K562 (cell line): ENCODE results near the gene ATP7B. TPM values are rescaled to one million over a fixed set of nuclear protein-coding genes. Genes with fewer than 3 reads are reported as not detected.

ENCODE experiments used
- ATAC-seq: fragments of 200-7000 bp; cut with Tn5 transposase; 3 replicates; pipeline ENCODE4 v1.9.1; 2020; ENCODE audit warnings: moderate library complexity
- BruUV-seq: library from RNA; stranded (reverse); fragments of 400-500 nt; replicated peaks from 2 replicates; lab custom pipeline; 2021; lab: Mats Ljungman, UMichigan
- CTCF ChIA-PET: fragments of 300-600 bp; formaldehyde crosslinking; extraction: SDS; loops from one replicate; lab custom pipeline; 2021; ENCODE audit warnings: low intra/inter-chr PET ratio; lab: Yijun Ruan, JAX
- POLR2A ChIA-PET: fragments of 300-600, 350-650 bp; sonication (Branson Sonifier 250); formaldehyde crosslinking; extraction: SDS; loops from one replicate; lab custom pipeline; 2021; ENCODE audit warnings: antibody characterized with exemption, inconsistent platforms; lab: Yijun Ruan, JAX
- DNase-seq, 4 experiments: peaks; one replicate each; pipeline versions ENCODE4 v3.0.0 to v3.0.0-alpha.2; 2011 to 2018; ENCODE audit warnings: low spot score in 3 of 4, mixed read lengths in 3 of 4; ENCODE audit errors: extremely low read depth in 1 of 4
- FAIRE-seq: peaks from 2 replicates; lab custom pipeline; 2011; peaks lifted over from hg19 to GRCh38; lab: Jason Lieb, UNC
- H2AFZ ChIP-seq: 2 replicates; pipeline ENCODE4 v1.6.0; 2011; ENCODE audit warnings: low read depth, low read length, control low read depth, inconsistent platforms
- H3K27ac ChIP-seq: fragments of 200-600 bp; 3 replicates; pipeline ENCODE4 v1.8.0; 2011; ENCODE audit warnings: low read depth, mild to moderate bottlenecking, control low read depth, inconsistent platforms, low read length, moderate library complexity, mixed read lengths; ENCODE audit errors: extremely low read depth
- H3K27me3 ChIP-seq, 2 experiments: fragments of 300-600 bp in 1 of 2; 2 replicates in 1 of 2; 3 replicates in 1 of 2; pipeline versions ENCODE4 v1.6.0 to v1.8.0; 2011; ENCODE audit warnings: inconsistent platforms in 2 of 2, low read length in 2 of 2, mild to moderate bottlenecking in 1 of 2, mixed read lengths in 1 of 2, moderate library complexity in 1 of 2; ENCODE audit not compliant: control insufficient read depth in 2 of 2, insufficient read depth in 2 of 2
- H3K36me3 ChIP-seq: fragments of 300-600 bp; 3 replicates; pipeline ENCODE4 v1.8.0; 2011; ENCODE audit warnings: mild to moderate bottlenecking, low read length, inconsistent platforms; ENCODE audit not compliant: control insufficient read depth, insufficient read depth
- H3K4me1 ChIP-seq, 2 experiments: fragments of 200-600 bp in 1 of 2; replicated peaks in 1 of 2; 2 replicates in 1 of 2; 3 replicates in 1 of 2; pipeline versions ENCODE4 v1.5.1 to v1.8.0; 2011; ENCODE audit warnings: inconsistent platforms in 2 of 2, low read length in 2 of 2, mild to moderate bottlenecking in 1 of 2, mixed read lengths in 1 of 2, moderate library complexity in 1 of 2; ENCODE audit not compliant: control insufficient read depth in 2 of 2, insufficient read depth in 2 of 2
- H3K4me2 ChIP-seq: 2 replicates; pipeline ENCODE4 v1.6.1; 2011; ENCODE audit warnings: low read length, control low read depth, inconsistent platforms, mixed read lengths; ENCODE audit not compliant: insufficient read depth
- H3K4me3 ChIP-seq: fragments of 200-600 bp; sonication (generic), shearing (Covaris generic); 2 replicates; pipeline ENCODE4 v1.5.1; 2016; ENCODE audit warnings: control low read depth, inconsistent platforms
- H3K79me2 ChIP-seq: fragments of 200-600 bp; 3 replicates; pipeline ENCODE4 v1.8.0; 2011; ENCODE audit warnings: low read length, inconsistent platforms; ENCODE audit not compliant: control insufficient read depth, insufficient read depth
- H3K9ac ChIP-seq, 2 experiments: 2 replicates each; pipeline versions ENCODE4 v1.6.0 to v1.6.1; 2011; ENCODE audit warnings: low read depth in 2 of 2, low read length in 2 of 2, control low read depth in 1 of 2, inconsistent platforms in 1 of 2, mild to moderate bottlenecking in 1 of 2, mixed read lengths in 1 of 2; ENCODE audit not compliant: insufficient read depth in 1 of 2
- H3K9me1 ChIP-seq: one replicate; pipeline ENCODE4 v1.6.0; 2011; ENCODE audit warnings: inconsistent platforms, mild to moderate bottlenecking, low read length, moderate library complexity; ENCODE audit not compliant: control insufficient read depth, insufficient read depth
- H3K9me3 ChIP-seq: replicated peaks from 2 replicates; pipeline ENCODE4 v1.5.1; 2011; ENCODE audit warnings: low read depth, low read length, inconsistent platforms; ENCODE audit not compliant: control insufficient read depth, insufficient read depth
- H4K20me1 ChIP-seq: replicated peaks from 2 replicates; pipeline ENCODE4 v1.6.1; 2011; ENCODE audit warnings: low read length, inconsistent platforms, mixed read lengths; ENCODE audit not compliant: control insufficient read depth, insufficient read depth
- E2F6 ChIP-seq, 2 experiments: IDR thresholded peaks; 2 replicates each; pipeline ENCODE4 v1.6.1; 2011; ENCODE audit warnings: borderline replicate concordance in 1 of 2, control low read depth in 1 of 2, low read depth in 1 of 2, low read length in 1 of 2, mild to moderate bottlenecking in 1 of 2, mixed read lengths in 1 of 2, moderate library complexity in 1 of 2; ENCODE audit not compliant: insufficient read depth in 1 of 2, insufficient read length in 1 of 2, poor library complexity in 1 of 2, severe bottlenecking in 1 of 2; ENCODE audit errors: extremely low read depth in 1 of 2
- EZH2 ChIP-seq: IDR thresholded peaks from 2 replicates; pipeline ENCODE4 v1.6.1; 2012; ENCODE audit warnings: low read depth, mild to moderate bottlenecking, inconsistent platforms, low read length, borderline replicate concordance
- HMG20B ChIP-seq: fragments of 250-450 bp; sonication (Bioruptor Pico); IDR thresholded peaks from 2 replicates; pipeline ENCODE4 v1.5.0; 2021; ENCODE audit warnings: mild to moderate bottlenecking
- TFAM ChIP-seq: fragments of 250-450 bp; sonication (Bioruptor Pico); conservative IDR thresholded peaks from 2 replicates; pipeline ENCODE4 v1.5.0; 2021; ENCODE audit warnings: mild to moderate bottlenecking, moderate library complexity
- WGBS: fragments of 100-300 bp; shearing (Covaris generic); methylation state at CpG from one replicate; pipeline ENCODE4 v1.1.6; 2016; ENCODE audit warnings: low coverage, mixed read lengths; ENCODE audit not compliant: insufficient coverage; ENCODE audit errors: missing lambda C conversion rate; 5-methylcytosine and 5-hydroxymethylcytosine counted together
- in situ Hi-C: fragments of 300-500 bp; cut with MboI; formaldehyde crosslinking; loops from 4 replicates; pipeline ENCODE4 v1.15.0; 2018; ENCODE audit warnings: inconsistent platforms, mixed read lengths
- intact Hi-C: fragments of 100-400 bp; cut with micrococcal nuclease; formaldehyde crosslinking; loops from 2 replicates; pipeline ENCODE4 v1.14.2; 2022
- polyA plus RNA-seq, 8 experiments: library from polyadenylated mRNA; depleted of rRNA in 4 of 8; stranded (reverse) in 5 of 8; unstranded in 3 of 8; fragments of >200 nt; fragmentation: Nextera tagmentation in 2 of 8; fragmentation: Illumina TruSeq in 1 of 8; extraction: Ambion mirVana in 2 of 8; extraction: Trizol in 1 of 8; gene quantifications; 2 replicates each; pipeline versions ENCODE4 v1.2.1 to v1.2.3, GENCODE V29; 2011 to 2014; ENCODE audit warnings: inconsistent platforms in 1 of 8, missing spikeins in 1 of 8
- total RNA-seq, 7 experiments: library from RNA; depleted of rRNA in 6 of 7; stranded (reverse); fragments of >200 nt in 6 of 7; fragmentation: Illumina TruSeq in 2 of 7; extraction: Trizol in 2 of 7; gene quantifications; 2 replicates each; pipeline versions ENCODE4 v1.2.1 to v1.2.3, GENCODE V29; 2011 to 2021; ENCODE audit warnings: low replicate concordance in 1 of 7
- TF ChIP-seq, protein P1 (sequence below): fragments of 250-450 bp; sonication (Bioruptor Pico); IDR thresholded peaks from 2 replicates; pipeline ENCODE4 v1.6.1; 2021; ENCODE audit warnings: mild to moderate bottlenecking

ATP7B gene
- total and polyA plus RNA-seq, 9 of the 15 experiments (the other 6 are each of a cell fraction or from before 2014, with no cell fraction given): 1.1 to 20.4 (median 8.5) TPM

GRCh38 chr13:52002361-52002760 is 8.9 kb downstream of the ATP7B start:
- Histone ChIP-seq H4K20me1 (no peaks in the 10 kb centered on the region), H3K4me1 (peaks cover 24 to 32% of the 10 kb centered on the region in 2 experiments), H3K4me2 (no peak overlapping the region), H3K27me3 (no peaks in the 10 kb centered on the region), H3K4me3 (no peak overlapping the region), H3K79me2 (peaks cover 79% of the 10 kb centered on the region), H3K36me3 (peaks cover 6% of the 10 kb centered on the region), H3K27ac (no peak overlapping the region), H3K9ac (no peak overlapping the region), H3K9me1 (no peaks in the 10 kb centered on the region), H2AFZ (no peak overlapping the region), H3K9me3 (0 out of 2 replicates have a peak, but pooled peaks cover 1% of the 10 kb centered on the region)
- FAIRE-seq (no peak), ATAC-seq (no peak), DNase-seq (no peak)
- in situ Hi-C loops (no loop called here), intact Hi-C loops (loop anchor here (5.0 kb wide), 1 partner anchor 105 kb away; no protein-coding TSS in a partner anchor)
- TF ChIP-seq EZH2 (no peak), TFAM (CRISPR knock-in tag) (no peak), HMG20B (CRISPR knock-in tag) (no peak), E2F6 (IDR thresholded peaks at IDR 0.05; ENCODE audit: borderline replicate concordance in 1 of 2, extremely low read depth in 1 of 2, insufficient read depth in 1 of 2, insufficient read length in 1 of 2, low read depth in 1 of 2, low read length in 1 of 2, poor library complexity in 1 of 2, severe bottlenecking in 1 of 2) (no peak)
- TF ChIP-seq, protein P1, sequence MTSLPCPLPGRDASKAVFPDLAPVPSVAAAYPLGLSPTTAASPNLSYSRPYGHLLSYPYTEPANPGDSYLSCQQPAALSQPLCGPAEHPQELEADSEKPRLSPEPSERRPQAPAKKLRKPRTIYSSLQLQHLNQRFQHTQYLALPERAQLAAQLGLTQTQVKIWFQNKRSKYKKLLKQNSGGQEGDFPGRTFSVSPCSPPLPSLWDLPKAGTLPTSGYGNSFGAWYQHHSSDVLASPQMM (CRISPR knock-in tag): no peak
- WGBS: 82% methylated on average over 3 of the region's 4 CpGs
- BruUV-seq: no TSS peak
- CTCF ChIA-PET: no interaction called here
- POLR2A ChIA-PET: no interaction called here
